ENCODE measurements around the gene ZNF76.

- TF ChIP-seq POLR2A (IDR thresholded peaks at IDR 0.05; ENCODE audit: low read length) (no peak), GATA1 (IDR thresholded peaks at IDR 0.05; ENCODE audit: low read depth, low read length) (no peak)
These were observed 60.0 kb downstream of the ZNF76 start for GRCh38 chr6:35319346-35320030.
